ENCODE data around the gene LRRC52.

- TF ChIP-seq CTCF (IDR thresholded peaks at IDR 0.05): no peak
- TF ChIP-seq POLR2A (IDR thresholded peaks at IDR 0.05): no peak
Measured at GRCh38 chr1:165542647-165543046, 1.2 kb upstream of the LRRC52 start.

Measured in body of pancreas (tissue), 4 donors.